Breast epithelium (tissue), 4 donors: ENCODE measurements around the gene ECT2L. TPM values are rescaled to one million over a fixed set of nuclear protein-coding genes. Genes with fewer than 3 reads are reported as not detected.

Experiments
- DNase-seq, 2 donors: peaks; one replicate each; pipeline ENCODE4 v3.0.0-alpha.2; 2019; ENCODE audit warnings: low spot score in 2 of 2
- H3K27ac ChIP-seq, 2 donors: fragments of 200-600 bp; sonication (generic) in 1 of 2; one replicate each; pipeline ENCODE4 v1.5.1; 2016 to 2019; ENCODE audit warnings: mild to moderate bottlenecking in 1 of 2
- H3K27me3 ChIP-seq, 2 donors: fragments of 200-600 bp; sonication (generic) in 1 of 2; one replicate each; pipeline versions ENCODE4 v1.5.1 to v1.6.0; 2017 to 2019; ENCODE audit warnings: control low read depth in 1 of 2, mild to moderate bottlenecking in 1 of 2
- H3K36me3 ChIP-seq: fragments of 200-600 bp; one replicate; pipeline ENCODE4 v1.5.1; 2019
- H3K4me1 ChIP-seq, 2 donors: fragments of 200-600 bp; sonication (generic); one replicate each; pipeline ENCODE4 v1.5.1; 2016 to 2019; ENCODE audit warnings: control low read depth in 1 of 2
- H3K4me3 ChIP-seq, 3 donors: fragments of 200-600 bp; sonication (generic); 1 replicate in 2 of 3; 2 replicates in 1 of 3; pipeline ENCODE4 v1.5.1; 2016 to 2019; ENCODE audit warnings: mild to moderate bottlenecking in 3 of 3, moderate library complexity in 2 of 3
- H3K9me3 ChIP-seq, 2 donors: fragments of 200-600 bp; sonication (generic) in 1 of 2; one replicate each; pipeline ENCODE4 v1.5.1; 2016 to 2019; ENCODE audit warnings: control low read depth in 1 of 2
- POLR2A ChIP-seq: fragments of 450-650 bp; IDR thresholded peaks from one replicate; pipeline ENCODE4 v1.6.1; 2016; ENCODE audit warnings: antibody characterized with exemption, mild to moderate bottlenecking, moderate library complexity
- POLR2AphosphoS5 ChIP-seq, 3 donors: sonication (generic); formaldehyde crosslinking; IDR thresholded peaks; one replicate each; pipeline ENCODE4 v1.6.1; 2017; ENCODE audit warnings: antibody characterized with exemption in 3 of 3
- intact Hi-C: fragments of 100-400 bp; cut with DNase I; formaldehyde crosslinking; loops from one replicate; pipeline ENCODE4 v1.15.1; 2023; ENCODE audit warnings: low total_unique reads
- total RNA-seq, 3 donors: library from RNA; depleted of rRNA; stranded (reverse); fragments of >200 nt; gene quantifications; one replicate each; pipeline ENCODE4 v1.1.0, GENCODE V29; 2016
- TF ChIP-seq, protein P1 (sequence below), 3 donors: fragments of 450-650 bp; IDR thresholded peaks; one replicate each; pipeline ENCODE4 v1.5.1; 2016 to 2017; ENCODE audit warnings: antibody characterized with exemption in 3 of 3, mild to moderate bottlenecking in 3 of 3, moderate library complexity in 3 of 3

ECT2L gene
- total RNA-seq, 3 donors from 2014 or later, result 0.15 to 0.33 (median 0.16) TPM

DNA sequence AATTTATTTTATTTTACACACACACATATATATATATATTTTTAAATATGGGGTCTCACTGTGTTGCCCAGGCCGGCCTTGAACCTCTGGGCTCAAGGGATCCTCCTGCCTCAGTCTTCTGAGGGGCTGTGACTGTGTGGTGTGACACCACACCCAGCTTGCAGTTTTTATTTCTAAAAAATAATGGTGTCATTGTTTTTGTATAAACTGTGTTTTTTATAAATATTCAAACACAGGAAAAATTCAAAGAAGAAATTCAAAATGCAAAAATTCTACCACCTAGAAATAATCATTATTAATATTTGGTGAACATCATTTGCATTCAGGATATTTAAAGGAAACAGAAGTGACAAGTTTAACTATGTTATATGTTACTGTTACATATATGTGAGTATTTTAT lies 19.2 kb upstream of the ECT2L start:
- no peak for DNase-seq
- TF ChIP-seq POLR2A, result no peak
- TF ChIP-seq, protein P1, sequence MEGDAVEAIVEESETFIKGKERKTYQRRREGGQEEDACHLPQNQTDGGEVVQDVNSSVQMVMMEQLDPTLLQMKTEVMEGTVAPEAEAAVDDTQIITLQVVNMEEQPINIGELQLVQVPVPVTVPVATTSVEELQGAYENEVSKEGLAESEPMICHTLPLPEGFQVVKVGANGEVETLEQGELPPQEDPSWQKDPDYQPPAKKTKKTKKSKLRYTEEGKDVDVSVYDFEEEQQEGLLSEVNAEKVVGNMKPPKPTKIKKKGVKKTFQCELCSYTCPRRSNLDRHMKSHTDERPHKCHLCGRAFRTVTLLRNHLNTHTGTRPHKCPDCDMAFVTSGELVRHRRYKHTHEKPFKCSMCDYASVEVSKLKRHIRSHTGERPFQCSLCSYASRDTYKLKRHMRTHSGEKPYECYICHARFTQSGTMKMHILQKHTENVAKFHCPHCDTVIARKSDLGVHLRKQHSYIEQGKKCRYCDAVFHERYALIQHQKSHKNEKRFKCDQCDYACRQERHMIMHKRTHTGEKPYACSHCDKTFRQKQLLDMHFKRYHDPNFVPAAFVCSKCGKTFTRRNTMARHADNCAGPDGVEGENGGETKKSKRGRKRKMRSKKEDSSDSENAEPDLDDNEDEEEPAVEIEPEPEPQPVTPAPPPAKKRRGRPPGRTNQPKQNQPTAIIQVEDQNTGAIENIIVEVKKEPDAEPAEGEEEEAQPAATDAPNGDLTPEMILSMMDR (IDR thresholded peaks at IDR 0.05), result no peak
- no peak for TF ChIP-seq POLR2AphosphoS5 (IDR thresholded peaks at IDR 0.05)
- peaks cover 5% of the 10 kb centered on the region for H3K36me3 ChIP-seq

DNA sequence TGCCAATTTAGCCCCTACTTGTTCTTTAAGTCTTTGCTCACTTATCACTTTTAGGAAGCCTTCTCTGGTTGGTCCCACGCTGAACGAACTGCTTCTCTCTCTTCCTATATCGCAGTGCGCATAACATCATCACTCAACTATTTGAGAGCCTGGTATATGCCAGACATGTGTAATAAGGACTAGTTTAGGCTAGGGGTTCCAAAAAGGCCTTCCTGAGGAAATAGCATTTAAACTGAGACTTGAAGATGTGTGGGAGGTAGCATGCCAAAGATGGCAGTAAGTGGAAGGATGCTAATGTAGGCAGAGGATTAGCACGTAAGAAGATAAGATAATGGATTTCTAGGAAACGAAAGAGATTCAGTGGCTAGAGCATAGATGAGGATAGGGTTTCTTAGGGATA lies 17.6 kb upstream of the ECT2L start:
- no peak overlapping the region for H3K4me3 ChIP-seq
- no peak for DNase-seq
- TF ChIP-seq POLR2AphosphoS5 (IDR thresholded peaks at IDR 0.05) (no peak), POLR2A (no peak)
- TF ChIP-seq, protein P1 (IDR thresholded peaks at IDR 0.05), result no peak
- intact Hi-C loops, result no loop called here
- H3K9me3 ChIP-seq, result no peaks in the 10 kb centered on the region
- H3K27ac ChIP-seq, result no peak overlapping the region
- H3K27me3 ChIP-seq, result no peaks in the 10 kb centered on the region
- peaks cover 0 to 4% of the 10 kb centered on the region in 2 donors for H3K4me1 ChIP-seq
- H3K36me3 ChIP-seq, result peaks cover 5% of the 10 kb centered on the region

More for the DNA sequence above, 19.2 kb upstream of the ECT2L start:
- H3K4me3 ChIP-seq, result no peak overlapping the region
- H3K27me3 ChIP-seq, result no peaks in the 10 kb centered on the region
- H3K27ac ChIP-seq, result no peak overlapping the region
- H3K9me3 ChIP-seq, result no peaks in the 10 kb centered on the region
- intact Hi-C loops, result no loop called here
- H3K4me1 ChIP-seq, result peaks cover 0 to 4% of the 10 kb centered on the region in 2 donors

DNA sequence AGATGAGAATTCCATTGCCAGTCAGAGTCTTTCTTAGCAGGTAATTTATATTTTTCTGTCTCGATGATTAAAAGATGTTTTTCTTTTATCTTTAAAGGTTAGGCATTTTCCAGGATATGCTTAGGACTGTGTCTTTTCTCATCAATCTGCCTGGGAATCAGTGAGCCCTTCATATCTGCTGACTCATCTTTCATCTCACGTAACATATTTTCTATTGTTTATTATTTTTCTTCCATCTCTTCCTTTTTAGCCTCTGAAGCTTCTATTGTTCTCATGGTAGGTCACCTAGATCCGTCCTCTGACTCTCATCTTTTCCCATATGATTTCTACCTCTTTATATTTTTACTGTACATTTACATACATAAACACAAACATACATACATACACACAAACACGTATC lies 13.6 kb upstream of the ECT2L start:
- no peak overlapping the region for H3K27ac ChIP-seq
- intact Hi-C loops, result no loop called here
- no peaks in the 10 kb centered on the region for H3K27me3 ChIP-seq
- no peak overlapping the region for H3K4me3 ChIP-seq
- DNase-seq, result no peak
- TF ChIP-seq, protein P1 (IDR thresholded peaks at IDR 0.05), result no peak
- H3K4me1 ChIP-seq, result no peaks in the 10 kb centered on the region
- H3K9me3 ChIP-seq, result no peaks in the 10 kb centered on the region
- H3K36me3 ChIP-seq, result peaks cover 1% of the 10 kb centered on the region

DNA sequence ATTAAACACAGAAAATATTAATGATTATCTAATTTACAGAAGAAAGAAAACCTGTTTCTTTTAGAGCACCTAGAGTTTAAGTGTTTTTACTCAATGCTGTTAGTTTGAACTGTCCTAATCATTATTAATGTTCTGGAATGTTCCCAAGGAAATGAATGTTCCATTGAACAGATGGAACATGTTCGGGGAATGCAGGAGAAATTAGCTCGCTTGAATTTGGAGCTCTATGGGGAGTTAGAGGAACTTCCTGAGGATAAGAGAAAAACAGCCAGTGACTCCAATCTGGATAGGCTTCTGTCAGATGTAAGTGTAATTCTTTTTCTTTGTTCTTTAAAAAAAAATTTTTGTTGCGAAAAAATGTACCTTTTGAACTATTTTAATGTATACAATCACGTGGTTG lies 10.8 kb upstream of the ECT2L start:
- Histone ChIP-seq H3K9me3 (no peaks in the 10 kb centered on the region), H3K27ac (no peak overlapping the region), H3K4me3 (no peak overlapping the region), H3K4me1 (no peaks in the 10 kb centered on the region), H3K27me3 (no peaks in the 10 kb centered on the region), H3K36me3 (no peaks in the 10 kb centered on the region)
- TF ChIP-seq POLR2A (no peak), POLR2AphosphoS5 (IDR thresholded peaks at IDR 0.05) (no peak)
- TF ChIP-seq, protein P1 (IDR thresholded peaks at IDR 0.05), result no peak
- intact Hi-C loops, result no loop called here
- no peak for DNase-seq

DNA sequence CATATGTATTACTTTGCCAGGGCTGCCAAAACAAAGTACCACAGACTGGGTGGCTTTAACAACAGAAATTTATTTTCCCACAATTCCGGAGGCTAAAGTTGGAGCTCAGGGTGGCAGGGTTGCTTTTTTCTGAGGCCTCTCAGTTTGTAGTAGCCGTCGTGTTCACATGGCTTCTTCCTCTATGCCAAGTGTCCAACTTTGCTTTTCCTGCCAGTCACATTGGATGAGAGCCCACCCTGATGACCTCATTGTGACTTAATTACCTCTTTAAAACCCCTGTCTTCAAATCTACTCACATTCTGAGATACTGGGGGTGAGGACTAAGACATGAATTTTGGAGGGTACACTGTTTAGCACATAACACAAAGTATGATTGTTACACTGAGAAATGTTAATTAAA lies 9.9 kb upstream of the ECT2L start:
- intact Hi-C loops, result no loop called here
- no peak for TF ChIP-seq POLR2AphosphoS5 (IDR thresholded peaks at IDR 0.05)
- TF ChIP-seq, protein P1 (IDR thresholded peaks at IDR 0.05), result no peak
- TF ChIP-seq POLR2A, result no peak
- Histone ChIP-seq H3K9me3 (no peaks in the 10 kb centered on the region), H3K27me3 (no peaks in the 10 kb centered on the region), H3K4me1 (no peaks in the 10 kb centered on the region), H3K4me3 (no peak overlapping the region), H3K36me3 (no peaks in the 10 kb centered on the region), H3K27ac (no peak overlapping the region)
- no peak for DNase-seq
